Omental fat pad (tissue), 4 donors: ENCODE data around the gene KRTAP17-1. TPM values are rescaled to one million over a fixed set of nuclear protein-coding genes. Genes with fewer than 3 reads are reported as not detected.
"Not testable (repeated sequence)": the region's sequence is repeated elsewhere in the genome, so short reads cannot be mapped to it uniquely, and the experiment has no call there.

Source experiments
- ATAC-seq: fragments of 150-250 bp; one replicate; pipeline ENCODE4 v1.9.1; 2016; ENCODE audit warnings: mild to moderate bottlenecking, moderate library complexity; ENCODE audit not compliant: low FRiP score
- DNase-seq: peaks from one replicate; pipeline ENCODE4 v3.0.0-alpha.2; 2019; ENCODE audit warnings: low spot score
- CTCF ChIP-seq, 3 donors: fragments of 450-650 bp; IDR thresholded peaks; one replicate each; pipeline ENCODE4 v1.5.1; 2016 to 2017; ENCODE audit warnings: antibody characterized with exemption in 3 of 3, mild to moderate bottlenecking in 3 of 3, moderate library complexity in 2 of 3
- total RNA-seq, 4 donors: library from RNA; depleted of rRNA; stranded (reverse); fragments of >200 nt; gene quantifications; one replicate each; pipeline ENCODE4 v1.1.0, GENCODE V29; 2016

The KRTAP17-1 gene
- total RNA-seq, 4 donors from 2014 or later = not detected

- DNase-seq = no peak
- no peak for TF ChIP-seq CTCF (IDR thresholded peaks at IDR 0.05)
- ATAC-seq = no peak
Measured at GRCh38 chr17:41347869-41348760, 32.6 kb upstream of the KRTAP17-1 start.

DNA sequence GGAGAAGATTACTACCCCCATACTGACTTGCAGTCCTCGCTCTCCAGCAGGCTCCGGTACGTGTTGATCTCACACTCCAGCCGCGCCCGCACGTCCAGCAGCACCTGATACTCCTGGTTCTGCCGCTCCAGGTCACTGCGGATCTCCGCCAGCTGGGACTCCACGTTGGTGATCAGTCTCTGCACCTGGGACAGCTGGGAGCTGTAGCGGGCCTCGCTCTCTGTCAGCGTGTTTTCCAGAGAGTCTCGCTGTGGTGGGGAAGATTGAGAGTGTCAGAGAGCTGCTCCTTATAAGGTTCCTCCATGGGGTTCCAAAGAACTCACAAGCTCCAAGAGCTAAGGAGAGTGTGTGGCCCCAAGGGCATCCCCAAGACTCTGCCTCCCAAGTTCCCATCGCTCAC lies 30.9 kb upstream of the KRTAP17-1 start:
- not testable (repeated sequence) for ATAC-seq, DNase-seq

DNA sequence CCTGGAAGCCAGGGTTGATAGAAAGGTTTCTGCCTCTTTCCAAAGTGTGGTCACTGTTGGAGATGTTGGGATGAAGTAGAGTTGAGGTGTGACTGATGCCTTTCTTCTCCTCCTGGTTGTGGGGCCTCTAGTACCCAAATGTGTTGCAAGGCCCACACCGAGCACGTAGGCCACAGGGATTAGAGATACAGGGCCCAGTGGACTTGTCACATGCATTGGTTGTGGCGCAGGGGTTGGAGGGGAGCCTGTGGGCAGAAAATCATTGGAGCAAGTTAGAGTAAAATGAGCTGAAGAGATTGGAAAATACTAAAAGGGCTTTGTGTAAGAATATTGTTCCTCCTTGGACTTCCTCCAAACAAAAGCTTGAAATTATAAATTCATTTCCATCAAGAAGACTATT lies 30.5 kb upstream of the KRTAP17-1 start:
- DNase-seq = no peak
- no peak for TF ChIP-seq CTCF (IDR thresholded peaks at IDR 0.05)
- no peak for ATAC-seq

- ATAC-seq = no peak
- no peak for DNase-seq
- no peak for TF ChIP-seq CTCF (IDR thresholded peaks at IDR 0.05)
Measured at GRCh38 chr17:41343029-41343428, 27.5 kb upstream of the KRTAP17-1 start.

- no peak for TF ChIP-seq CTCF (IDR thresholded peaks at IDR 0.05)
- DNase-seq = no peak
- no peak for ATAC-seq
Measured at GRCh38 chr17:41340934-41341861, 25.7 kb upstream of the KRTAP17-1 start.

DNA sequence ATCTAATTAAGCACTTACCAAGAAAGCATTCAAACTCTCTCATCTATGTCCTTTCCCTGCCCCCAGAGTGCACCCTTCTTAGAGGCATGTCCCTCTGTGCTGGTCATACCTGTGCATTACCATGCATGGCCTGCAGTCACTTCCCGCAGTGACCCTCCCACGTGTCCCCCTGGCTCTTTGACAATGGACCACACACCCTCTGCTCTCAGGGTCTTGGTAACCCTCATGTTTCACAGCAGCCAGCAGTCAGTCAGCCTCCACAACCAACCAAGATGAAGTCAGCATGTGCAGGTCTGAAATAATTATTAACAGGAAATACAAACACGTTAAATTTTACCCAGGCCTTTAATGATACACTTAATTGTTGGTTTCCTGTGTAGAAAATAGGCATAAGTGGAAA lies 25.0 kb upstream of the KRTAP17-1 start:
- TF ChIP-seq CTCF (IDR thresholded peaks at IDR 0.05) = no peak
- ATAC-seq (no peak), DNase-seq (no peak)

DNA sequence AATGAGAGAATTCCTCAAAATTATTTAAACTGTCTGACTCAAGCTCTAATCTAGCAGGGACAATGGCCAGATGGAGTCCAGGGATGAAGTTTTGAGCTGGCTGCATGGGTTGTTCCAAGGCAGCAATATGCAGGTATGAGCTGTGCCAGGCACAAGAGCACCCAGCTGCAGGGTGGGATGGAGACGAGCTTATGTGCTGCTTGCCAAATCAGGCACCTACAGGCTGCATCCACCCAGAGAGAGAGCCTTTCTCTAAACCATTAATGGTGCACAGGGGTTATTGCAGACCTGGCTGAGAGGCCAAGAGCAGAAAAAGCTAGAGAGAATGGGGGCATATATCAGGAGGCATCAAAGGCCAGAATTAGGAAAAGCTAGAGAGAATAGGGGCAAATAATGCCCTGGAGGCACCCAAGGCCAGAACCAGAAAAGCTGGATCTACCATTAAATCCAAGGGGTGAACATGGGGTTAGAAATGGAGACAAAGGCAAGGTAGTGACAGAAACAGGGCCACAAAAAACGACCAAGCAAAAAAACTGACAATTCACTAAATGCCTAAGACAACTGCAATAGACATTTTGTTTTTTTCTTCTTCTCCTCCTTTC lies 24.2 kb upstream of the KRTAP17-1 start:
- ATAC-seq (no peak), DNase-seq (no peak)
- TF ChIP-seq CTCF (IDR thresholded peaks at IDR 0.05) = no peak
